ENCODE data around the gene PMEPA1.

PMEPA1 gene

GRCh38 chr20:57709823-57710799 lies at the start of gene PMEPA1:
PMEPA1 (minus strand) TSS chr20:57710015; CDS start chr20:57709582, 433 bp downstream.
- peak; percentile 36 for DNase-seq

DNA sequence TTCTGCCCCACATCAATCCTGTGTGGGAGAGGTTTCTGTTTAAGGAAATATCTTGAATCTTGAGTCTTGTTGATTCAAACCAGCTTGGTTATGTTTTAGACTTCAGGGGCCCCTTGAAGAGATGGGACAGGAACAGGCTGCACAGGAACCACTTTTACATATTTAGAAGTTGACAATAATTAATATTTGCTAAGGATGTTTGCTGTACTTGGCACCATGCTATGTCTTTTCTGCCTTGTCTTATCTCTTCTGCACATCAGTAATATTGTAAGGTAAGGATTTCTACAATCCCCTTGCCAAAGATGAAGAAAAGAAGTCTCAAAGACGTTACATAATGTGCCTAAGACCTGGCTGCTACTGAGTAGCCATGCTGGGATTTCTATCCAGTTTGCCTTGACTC lies 48.0 kb upstream of the PMEPA1 start:
- no peak for DNase-seq

GRCh38 chr20:57756921-57757320 lies 47.1 kb upstream of the PMEPA1 start:
- no peak for DNase-seq

- no peak for DNase-seq
Observed at GRCh38 chr20:57756213-57756612, 46.4 kb upstream of the PMEPA1 start.

DNA sequence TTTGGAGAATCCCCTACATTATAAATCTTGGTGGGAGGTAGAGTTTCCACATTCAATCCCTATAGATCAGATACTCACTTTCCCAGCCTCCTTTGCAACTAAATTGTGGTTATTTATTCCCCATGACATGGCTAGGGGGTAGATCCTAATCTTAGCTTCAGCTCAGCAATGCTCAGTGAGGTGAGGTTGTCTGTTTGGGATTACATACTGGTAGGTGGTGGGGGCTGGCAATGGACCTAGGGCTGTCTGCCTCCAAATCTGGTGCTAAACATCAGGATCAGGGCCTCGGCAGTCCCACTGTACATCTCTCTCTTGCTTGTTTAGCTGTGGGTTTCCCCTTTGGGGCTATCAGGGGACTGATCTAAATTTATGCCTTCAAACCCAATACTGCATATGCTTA lies 45.8 kb upstream of the PMEPA1 start:
- DNase-seq = no peak

- DNase-seq = no peak
Observed at GRCh38 chr20:57754190-57754589, 44.4 kb upstream of the PMEPA1 start.

DNA sequence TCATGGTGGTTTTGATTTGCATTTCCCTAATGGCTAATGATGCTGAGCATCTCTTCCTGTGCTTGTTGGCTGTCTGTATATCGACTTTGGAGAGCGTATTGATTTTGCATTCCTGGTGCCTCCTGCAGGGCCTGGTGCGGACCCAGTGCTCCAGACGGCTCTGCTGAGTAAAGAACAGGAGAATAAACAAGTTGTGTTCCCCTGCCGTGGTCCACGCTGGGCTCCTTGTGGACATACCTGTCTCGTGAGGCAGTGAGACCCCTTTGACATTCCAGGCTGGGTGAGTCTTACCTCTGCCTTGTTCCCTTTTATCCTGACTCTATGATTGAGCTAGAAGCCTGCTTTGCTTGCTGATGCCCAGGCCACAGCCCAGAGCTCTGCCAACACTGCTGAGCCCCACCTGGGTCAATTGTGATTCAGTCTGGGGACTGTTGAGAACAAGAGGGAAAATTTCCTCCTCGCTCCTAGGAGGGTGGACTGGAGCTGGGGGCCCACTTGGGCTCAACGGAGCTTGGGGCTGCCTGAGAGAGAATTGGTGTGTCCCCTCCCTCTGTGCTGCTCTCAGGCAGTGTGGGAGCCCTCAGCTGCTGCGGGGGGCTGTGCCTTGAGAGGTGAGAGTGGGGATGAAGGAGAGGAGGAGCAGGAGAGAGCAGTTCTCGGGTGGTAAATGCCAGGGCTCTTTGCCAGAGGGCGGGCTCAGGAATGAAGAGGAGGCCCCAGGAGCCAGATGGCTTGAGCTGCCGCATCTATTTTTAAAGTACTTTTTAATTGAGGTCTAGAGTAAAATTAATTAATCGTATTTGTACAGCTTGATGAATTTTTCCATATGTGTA lies 43.7 kb upstream of the PMEPA1 start:
- no peak for DNase-seq

GRCh38 chr20:57751411-57751810 lies 41.6 kb upstream of the PMEPA1 start:
- DNase-seq = no peak

GRCh38 chr20:57749869-57750268 lies 40.1 kb upstream of the PMEPA1 start:
- no peak for DNase-seq

DNA sequence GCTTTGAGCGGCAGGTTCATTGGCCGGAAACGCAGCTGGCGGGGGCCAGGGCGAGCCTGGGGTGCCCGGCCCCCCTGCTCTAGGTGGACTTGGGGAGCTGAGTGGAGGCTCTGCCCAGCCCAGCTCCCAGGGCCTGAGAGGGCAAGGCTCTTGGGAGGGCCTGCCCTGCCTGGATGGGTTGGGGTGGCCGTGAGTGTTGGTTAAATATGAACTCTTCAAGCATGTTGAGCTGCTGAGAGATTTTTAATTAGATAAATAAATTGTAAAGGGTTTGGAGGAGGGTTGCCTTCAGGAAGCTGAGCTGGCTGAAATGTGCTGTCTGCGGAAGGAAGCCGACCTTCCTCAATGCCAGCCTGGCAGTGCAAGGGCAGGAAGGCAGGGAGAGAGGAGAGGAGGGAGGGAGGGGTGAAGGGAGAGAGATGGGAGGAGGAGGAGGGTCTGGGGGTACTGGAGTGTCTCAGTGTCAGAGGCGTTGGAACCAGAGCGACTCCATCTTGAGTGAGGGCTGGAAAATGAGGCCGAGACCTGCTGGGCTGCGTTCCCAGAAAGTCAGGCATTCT lies 39.4 kb upstream of the PMEPA1 start:
- DNase-seq = no peak

GRCh38 chr20:57748601-57749130 lies 38.9 kb upstream of the PMEPA1 start:
- peak; percentile 1 for DNase-seq

DNA sequence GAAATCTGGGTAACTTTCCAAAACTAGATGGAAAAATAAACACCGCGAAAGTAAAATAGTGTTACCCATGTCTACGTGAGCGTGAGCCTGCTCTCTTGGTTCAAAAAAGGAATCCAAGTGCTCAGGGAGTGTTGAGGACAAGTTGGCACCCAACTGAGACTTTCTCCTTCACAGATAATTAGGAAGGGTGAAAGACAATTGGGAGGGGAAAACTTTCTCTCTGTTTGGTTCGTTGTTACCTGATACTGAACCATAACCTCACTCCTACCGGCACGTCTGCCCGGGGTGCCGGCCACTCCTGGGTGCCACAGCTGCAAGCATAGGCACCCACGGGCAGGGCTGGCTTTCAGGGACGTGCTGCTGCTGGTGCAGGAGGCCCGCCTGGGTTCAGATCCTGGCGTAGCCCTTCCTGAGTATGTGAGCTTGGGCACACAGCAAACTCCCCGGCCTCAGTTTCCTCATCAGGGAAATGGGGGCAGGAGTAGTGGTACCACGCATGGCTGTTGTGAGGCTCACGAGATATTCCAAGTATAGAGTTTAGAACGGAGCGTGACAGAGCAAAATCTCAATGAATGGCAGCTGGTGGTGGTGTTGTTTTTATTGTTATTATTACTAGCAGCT lies 38.2 kb upstream of the PMEPA1 start:
- DNase-seq = no peak

- no peak for DNase-seq
Observed at GRCh38 chr20:57746832-57747404, 37.1 kb upstream of the PMEPA1 start.

GRCh38 chr20:57746201-57746600 lies 36.4 kb upstream of the PMEPA1 start:
- no peak for DNase-seq

- no peak for DNase-seq
Observed at GRCh38 chr20:57744206-57744605, 34.4 kb upstream of the PMEPA1 start.

DNA sequence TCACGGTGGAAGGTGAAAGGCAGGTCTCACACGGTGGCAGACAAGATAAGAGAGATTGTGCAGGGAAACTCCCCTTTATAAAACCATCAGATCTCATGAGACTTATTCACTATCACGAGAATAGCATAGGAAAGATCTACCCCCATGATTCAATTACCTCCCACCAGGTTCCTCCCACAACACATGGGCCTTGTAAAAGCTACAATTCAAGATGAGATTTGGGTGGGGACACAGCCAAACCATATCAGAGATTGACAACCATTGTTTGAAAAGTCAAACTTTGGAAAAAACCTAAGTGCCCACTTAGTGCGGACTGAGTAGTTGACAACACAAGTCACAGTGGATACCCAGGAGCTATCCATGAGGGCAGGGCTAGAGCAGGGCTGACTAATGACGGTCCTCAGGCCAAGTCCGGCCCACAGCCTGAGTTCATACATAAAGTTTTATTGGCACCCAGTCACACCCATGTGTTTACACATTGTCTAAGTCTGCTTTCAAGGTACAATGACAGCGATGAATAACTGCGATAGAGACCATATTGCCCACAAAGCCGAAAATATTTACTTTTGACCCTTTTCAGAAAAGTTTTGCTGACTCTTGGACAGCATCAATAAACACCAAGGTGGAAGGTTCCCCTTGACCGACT lies 33.8 kb upstream of the PMEPA1 start:
- no peak for DNase-seq

GRCh38 chr20:57742507-57743181 lies 32.8 kb upstream of the PMEPA1 start:
- no peak for DNase-seq

- no peak for DNase-seq
Observed at GRCh38 chr20:57738484-57738883, 28.7 kb upstream of the PMEPA1 start.

- DNase-seq = no peak
Observed at GRCh38 chr20:57738053-57738452, 28.2 kb upstream of the PMEPA1 start.

DNA sequence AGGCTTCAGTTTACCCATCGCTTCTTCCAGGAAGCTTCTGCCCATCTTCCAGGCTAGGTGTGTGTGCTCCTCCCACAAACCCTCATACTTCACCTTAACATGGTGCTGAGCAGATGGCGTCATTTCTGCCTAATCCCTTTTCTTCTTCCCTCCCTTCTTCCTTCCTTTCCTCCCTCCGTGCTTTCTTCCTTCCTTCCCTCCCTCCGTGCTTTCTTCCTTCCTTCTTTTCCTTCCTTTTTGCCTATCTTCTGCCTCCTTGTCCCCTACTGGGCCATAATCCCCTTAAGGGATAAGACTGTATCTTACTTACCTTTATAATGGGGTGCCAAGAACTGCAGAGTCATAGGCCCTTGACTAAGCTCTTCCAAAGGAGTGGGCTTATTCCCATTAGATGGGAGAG lies 27.5 kb upstream of the PMEPA1 start:
- no peak for DNase-seq

DNA sequence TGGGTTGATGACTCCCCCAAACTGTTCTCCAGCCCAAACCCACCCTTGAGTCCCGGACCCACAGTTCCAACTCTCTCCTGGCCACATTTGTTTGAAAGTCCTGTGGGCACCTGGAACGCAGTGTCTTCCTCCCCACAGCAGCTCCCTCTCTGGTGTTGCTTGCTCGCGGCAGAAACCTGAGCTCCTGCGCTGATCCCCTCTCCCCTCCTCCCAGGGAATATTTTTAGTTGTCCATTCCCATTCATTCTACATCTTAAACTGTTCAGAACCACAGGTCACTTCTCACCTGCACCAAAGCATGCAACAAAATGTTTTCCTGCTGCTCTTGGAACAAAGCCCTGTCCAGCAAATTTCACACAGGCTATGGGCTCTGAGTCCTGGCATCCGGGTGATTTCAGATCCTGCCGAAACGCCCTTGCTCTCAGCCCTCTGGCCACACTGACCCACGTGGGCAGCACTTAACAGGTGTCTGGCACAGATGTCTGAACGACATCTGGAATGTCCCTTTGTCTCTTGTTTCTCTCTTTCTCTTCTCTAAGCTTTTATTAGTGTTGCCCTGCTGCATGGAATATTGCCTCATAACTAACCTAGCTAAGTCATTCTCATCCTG lies 27.0 kb upstream of the PMEPA1 start:
- no peak for DNase-seq

All from NCI-H774 (cell line).